ENCODE measurements around the gene NREP. TPM values are rescaled to one million over a fixed set of nuclear protein-coding genes. Genes with fewer than 3 reads are reported as not detected.

The NREP gene
- total and polyA plus RNA-seq, 2 experiments from 2014 or later, result 177 to 263 TPM

DNA sequence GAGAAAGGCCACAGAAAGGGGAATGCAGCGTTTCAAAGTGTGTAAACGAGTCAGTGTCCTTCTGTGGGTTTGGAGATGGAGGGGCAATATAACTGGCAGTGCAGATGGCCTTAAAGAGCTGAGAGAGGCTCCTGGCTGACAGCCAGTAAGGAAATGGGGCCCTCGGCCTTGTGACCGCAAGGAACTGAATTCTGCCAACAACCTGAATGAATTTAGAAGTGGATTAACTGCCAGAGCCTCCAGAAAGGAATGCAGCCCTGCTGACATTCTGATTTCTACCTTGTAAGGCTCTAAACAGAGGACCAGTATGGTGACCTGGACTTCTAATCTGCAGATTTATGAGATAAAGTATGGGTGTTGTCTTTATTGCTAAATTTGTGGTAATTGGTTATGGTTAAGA is 17.5 kb upstream of the NREP start:
- Histone ChIP-seq H3K27me3 (no peaks in the 10 kb centered on the region), H2AFZ (no peak overlapping the region)

DNA sequence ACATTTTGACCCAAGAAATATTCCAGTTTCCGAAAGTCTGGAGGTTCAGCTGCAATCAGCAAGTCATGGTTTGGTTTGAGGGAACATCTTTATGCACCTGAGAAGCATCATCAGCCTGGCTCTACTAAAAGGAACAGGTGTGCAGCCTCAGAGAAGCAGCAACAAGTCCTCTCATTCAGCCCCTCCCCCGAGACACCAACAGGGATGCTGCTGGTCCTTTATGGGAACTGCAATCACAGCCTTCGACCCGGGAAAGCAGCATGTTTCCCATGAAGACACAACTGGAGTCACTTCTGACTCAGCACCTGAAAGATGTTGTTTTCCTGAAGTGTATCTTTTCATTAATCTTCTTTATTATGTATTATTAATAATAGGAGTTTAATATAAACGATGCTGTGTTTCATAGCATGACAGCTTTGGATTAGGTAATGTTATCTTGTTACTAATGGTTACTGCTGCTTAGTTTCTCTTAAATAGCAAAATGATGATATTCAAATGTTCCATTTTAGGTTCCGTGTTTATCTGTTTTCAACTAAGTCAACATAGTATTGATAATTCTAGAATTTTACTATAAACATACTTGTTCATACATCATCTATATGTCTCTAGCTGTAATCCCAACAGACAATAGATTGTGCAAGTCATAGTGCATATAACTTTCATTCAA is 15.6 kb upstream of the NREP start:
- peaks cover 14% of the 10 kb centered on the region for H3K4me1 ChIP-seq (ENCODE audit: insufficient read depth)
- H3K36me3 ChIP-seq (replicated peaks; ENCODE audit: insufficient read depth, low read depth), result no peaks in the 10 kb centered on the region
- DNase-seq (ENCODE audit: low spot score), result peak; percentile 26
- H3K9me3 ChIP-seq (ENCODE audit: low read depth), result no peaks in the 10 kb centered on the region
- 70% methylated on average over 6 of the region's 6 CpGs for WGBS (ENCODE audit: low lambda C conversion rate, missing lambda C conversion rate)
- H3K4me2 ChIP-seq, result no peak overlapping the region
- H3K4me3 ChIP-seq, result no peak overlapping the region
- H2AFZ ChIP-seq, result no peak overlapping the region
- H3K9me2 ChIP-seq (replicated peaks; ENCODE audit: insufficient read depth), result no peaks in the 10 kb centered on the region
- H3K27ac ChIP-seq, result no peak overlapping the region
- H4K20me1 ChIP-seq (ENCODE audit: insufficient read depth, poor library complexity, severe bottlenecking), result no peaks in the 10 kb centered on the region
- H3K79me2 ChIP-seq, result no peaks in the 10 kb centered on the region
- TF ChIP-seq, protein P1, sequence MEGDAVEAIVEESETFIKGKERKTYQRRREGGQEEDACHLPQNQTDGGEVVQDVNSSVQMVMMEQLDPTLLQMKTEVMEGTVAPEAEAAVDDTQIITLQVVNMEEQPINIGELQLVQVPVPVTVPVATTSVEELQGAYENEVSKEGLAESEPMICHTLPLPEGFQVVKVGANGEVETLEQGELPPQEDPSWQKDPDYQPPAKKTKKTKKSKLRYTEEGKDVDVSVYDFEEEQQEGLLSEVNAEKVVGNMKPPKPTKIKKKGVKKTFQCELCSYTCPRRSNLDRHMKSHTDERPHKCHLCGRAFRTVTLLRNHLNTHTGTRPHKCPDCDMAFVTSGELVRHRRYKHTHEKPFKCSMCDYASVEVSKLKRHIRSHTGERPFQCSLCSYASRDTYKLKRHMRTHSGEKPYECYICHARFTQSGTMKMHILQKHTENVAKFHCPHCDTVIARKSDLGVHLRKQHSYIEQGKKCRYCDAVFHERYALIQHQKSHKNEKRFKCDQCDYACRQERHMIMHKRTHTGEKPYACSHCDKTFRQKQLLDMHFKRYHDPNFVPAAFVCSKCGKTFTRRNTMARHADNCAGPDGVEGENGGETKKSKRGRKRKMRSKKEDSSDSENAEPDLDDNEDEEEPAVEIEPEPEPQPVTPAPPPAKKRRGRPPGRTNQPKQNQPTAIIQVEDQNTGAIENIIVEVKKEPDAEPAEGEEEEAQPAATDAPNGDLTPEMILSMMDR (IDR thresholded peaks at IDR 0.05; ENCODE audit: poor library complexity), result no peak
- H3K27me3 ChIP-seq, result no peaks in the 10 kb centered on the region

More for the DNA sequence above, 17.5 kb upstream of the NREP start:
- 6% methylated on average over 4 of the region's 4 CpGs for WGBS (ENCODE audit: low lambda C conversion rate, missing lambda C conversion rate)
- Histone ChIP-seq H3K4me2 (peak overlapping the region; percentile 14), H4K20me1 (ENCODE audit: insufficient read depth, poor library complexity, severe bottlenecking) (no peaks in the 10 kb centered on the region), H3K36me3 (replicated peaks; ENCODE audit: insufficient read depth, low read depth) (no peaks in the 10 kb centered on the region), H3K79me2 (no peaks in the 10 kb centered on the region), H3K4me3 (no peak overlapping the region), H3K9me2 (replicated peaks; ENCODE audit: insufficient read depth) (no peaks in the 10 kb centered on the region), H3K27ac (peak overlapping the region; percentile 49), H3K9me3 (ENCODE audit: low read depth) (no peaks in the 10 kb centered on the region), H3K4me1 (ENCODE audit: insufficient read depth) (peaks cover 14% of the 10 kb centered on the region)
- TF ChIP-seq EZH2 (IDR thresholded peaks at IDR 0.05; ENCODE audit: borderline replicate concordance) (no peak), EZH2phosphoT487 (IDR thresholded peaks at IDR 0.05; ENCODE audit: low read depth, severe bottlenecking, unreplicated experiment) (no peak)
- TF ChIP-seq, protein P1 (IDR thresholded peaks at IDR 0.05; ENCODE audit: poor library complexity), result no peak
- DNase-seq (ENCODE audit: low spot score), result peak; percentile 63

DNA sequence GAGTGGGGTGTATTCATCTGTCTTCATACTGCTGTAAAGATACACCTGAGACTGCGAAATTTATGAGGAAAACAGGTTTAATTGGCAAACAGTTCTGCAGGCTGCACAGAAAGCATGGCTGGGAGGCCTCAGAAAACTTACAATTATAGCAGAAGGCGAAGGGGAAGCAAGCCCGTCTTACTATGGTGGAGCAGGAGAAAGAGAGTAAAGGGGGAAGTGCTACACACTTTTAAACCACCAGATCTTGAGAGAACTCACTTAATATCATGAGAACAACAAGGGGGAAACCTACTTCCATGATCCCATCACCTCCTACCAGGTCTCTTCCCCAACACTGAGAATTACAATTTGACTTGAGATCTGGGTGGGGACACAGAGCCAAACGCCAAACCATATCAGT is 12.5 kb upstream of the NREP start:
- Histone ChIP-seq H3K27ac (no peak overlapping the region), H3K9me3 (ENCODE audit: low read depth) (no peaks in the 10 kb centered on the region)

DNA sequence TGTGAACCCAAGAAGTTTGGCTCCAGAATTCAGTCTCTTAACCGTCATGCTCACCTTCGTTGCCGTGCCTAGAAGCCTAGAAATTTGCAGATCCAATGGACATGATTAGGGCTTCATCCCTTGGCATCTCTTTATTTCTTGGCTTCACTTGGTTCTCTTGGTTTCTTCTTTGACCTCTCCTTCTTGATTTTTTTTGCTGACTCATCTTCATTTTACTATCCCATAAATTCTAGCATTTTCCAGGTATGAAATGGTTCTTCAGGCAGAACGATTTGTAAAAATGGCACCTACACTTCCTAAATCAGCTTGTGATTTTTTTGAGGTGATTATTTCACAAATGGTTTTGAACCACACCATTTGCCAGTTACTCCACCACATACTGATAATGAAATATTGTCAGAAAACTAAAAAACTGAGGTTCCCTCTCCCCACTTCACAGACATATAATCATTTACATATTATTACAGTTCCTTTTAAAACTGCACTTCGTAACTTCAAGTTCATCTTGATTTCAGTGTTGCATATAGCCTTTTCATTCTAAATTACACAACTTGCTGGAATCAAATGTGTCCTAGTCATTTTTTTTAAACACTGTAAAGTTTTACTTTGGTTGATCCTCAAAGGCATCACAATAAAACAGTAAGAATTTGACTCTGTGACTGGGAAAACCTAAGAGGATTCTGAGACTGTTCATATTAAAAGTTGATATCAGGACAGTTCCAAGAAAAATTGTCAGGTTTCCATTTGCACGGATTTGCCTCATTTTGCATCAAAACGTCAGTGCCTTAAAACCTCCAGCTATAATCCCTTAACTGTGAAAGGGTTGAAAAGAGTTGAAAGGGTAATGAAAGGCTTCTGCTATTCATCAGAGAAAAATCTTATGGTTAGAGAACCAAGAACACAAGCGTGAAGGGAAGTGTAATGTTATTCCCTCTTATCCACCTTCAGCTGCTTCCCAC is 8.9 kb upstream of the NREP start:
- peaks cover 5% of the 10 kb centered on the region for H3K4me1 ChIP-seq (ENCODE audit: insufficient read depth)
- H4K20me1 ChIP-seq (ENCODE audit: insufficient read depth, poor library complexity, severe bottlenecking), result no peaks in the 10 kb centered on the region
- H3K9me2 ChIP-seq (replicated peaks; ENCODE audit: insufficient read depth), result no peaks in the 10 kb centered on the region
- no peaks in the 10 kb centered on the region for H3K36me3 ChIP-seq (replicated peaks; ENCODE audit: insufficient read depth, low read depth)
- H2AFZ ChIP-seq, result no peak overlapping the region
- TF ChIP-seq, protein P1 (IDR thresholded peaks at IDR 0.05; ENCODE audit: poor library complexity), result no peak
- TF ChIP-seq EZH2phosphoT487 (IDR thresholded peaks at IDR 0.05; ENCODE audit: low read depth, severe bottlenecking, unreplicated experiment) (no peak), EZH2 (IDR thresholded peaks at IDR 0.05; ENCODE audit: borderline replicate concordance) (no peak)
- no peaks in the 10 kb centered on the region for H3K79me2 ChIP-seq
- H3K9me3 ChIP-seq (ENCODE audit: low read depth), result no peaks in the 10 kb centered on the region
- no peak for DNase-seq (ENCODE audit: low spot score)
- no peak overlapping the region for H3K4me3 ChIP-seq
- H3K4me2 ChIP-seq, result no peak overlapping the region
- H3K27me3 ChIP-seq, result no peaks in the 10 kb centered on the region
- WGBS (ENCODE audit: low lambda C conversion rate, missing lambda C conversion rate), result 82% methylated on average over 8 of the region's 8 CpGs
- H3K27ac ChIP-seq, result no peak overlapping the region

More for the DNA sequence above, 12.5 kb upstream of the NREP start:
- no peaks in the 10 kb centered on the region for H3K36me3 ChIP-seq (replicated peaks; ENCODE audit: insufficient read depth, low read depth)
- TF ChIP-seq EZH2 (IDR thresholded peaks at IDR 0.05; ENCODE audit: borderline replicate concordance), result no peak
- peaks cover 10% of the 10 kb centered on the region for H3K4me1 ChIP-seq (ENCODE audit: insufficient read depth)
- no peaks in the 10 kb centered on the region for H3K79me2 ChIP-seq
- H3K4me3 ChIP-seq, result no peak overlapping the region
- H2AFZ ChIP-seq, result no peak overlapping the region
- H4K20me1 ChIP-seq (ENCODE audit: insufficient read depth, poor library complexity, severe bottlenecking), result no peaks in the 10 kb centered on the region
- no peak overlapping the region for H3K4me2 ChIP-seq
- WGBS (ENCODE audit: low lambda C conversion rate, missing lambda C conversion rate), result 90% methylated on average over 4 of the region's 4 CpGs
- no peaks in the 10 kb centered on the region for H3K27me3 ChIP-seq
- DNase-seq (ENCODE audit: low spot score), result no peak
- no peaks in the 10 kb centered on the region for H3K9me2 ChIP-seq (replicated peaks; ENCODE audit: insufficient read depth)
